Measurements from ENCODE around the gene GAL3ST2.

DNA sequence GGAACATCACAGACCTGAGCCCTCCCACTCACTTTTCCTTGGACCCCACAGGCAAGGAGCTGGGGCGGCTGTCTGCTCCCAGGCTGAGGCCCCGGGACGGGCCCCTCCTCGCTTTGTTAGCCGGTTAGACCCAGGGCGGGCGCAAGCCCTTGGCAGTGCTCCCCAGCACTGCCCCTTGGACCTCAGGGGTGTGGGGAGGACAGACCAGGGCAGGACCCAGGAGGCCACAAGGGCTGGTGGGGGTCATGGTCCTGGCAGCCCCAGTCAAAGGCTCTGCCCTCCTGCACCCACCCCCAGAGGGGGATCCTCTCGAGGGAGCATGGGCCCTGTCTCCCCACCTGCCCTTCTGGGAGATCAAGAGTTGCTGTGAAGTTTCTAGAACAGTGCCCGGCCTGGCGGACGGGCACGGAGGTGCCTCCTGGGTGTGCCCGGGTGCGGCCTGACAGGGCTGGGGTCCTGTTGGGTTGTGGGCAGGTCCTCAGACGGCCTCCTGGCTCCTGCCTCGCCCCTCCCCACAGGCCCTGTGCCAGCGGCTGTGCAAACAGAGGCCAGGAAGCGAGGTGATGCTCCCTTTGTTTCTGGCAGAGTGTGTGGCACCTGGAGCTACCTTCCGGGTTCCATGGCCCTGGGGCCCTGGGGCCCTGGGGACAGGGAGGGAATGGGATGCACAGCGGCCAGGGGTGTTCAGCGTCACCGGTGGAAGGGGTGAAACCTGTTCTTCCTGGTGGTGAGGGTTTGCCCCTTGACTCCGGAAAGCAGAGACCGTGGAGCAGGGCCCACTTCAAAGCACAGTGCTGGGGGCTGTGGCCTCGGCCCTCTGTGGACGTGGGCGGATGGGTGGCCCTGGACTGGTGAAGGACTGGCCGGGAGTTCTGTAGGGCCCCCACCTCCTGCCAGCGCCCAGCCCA is 2.9 kb upstream of the GAL3ST2 start:
- no peak for TF ChIP-seq CTCF (IDR thresholded peaks at IDR 0.05)
- TF ChIP-seq RXRA (IDR thresholded peaks at IDR 0.05; ENCODE audit: borderline replicate concordance, low read depth) = no peak
- no peak for TF ChIP-seq GABPA (IDR thresholded peaks at IDR 0.05; ENCODE audit: low read depth)
- no peak for TF ChIP-seq RFX5 (IDR thresholded peaks at IDR 0.05; ENCODE audit: low read length)
- no peak for TF ChIP-seq POLR2AphosphoS5 (IDR thresholded peaks at IDR 0.05; ENCODE audit: low read depth, low read length)
- no peak for TF ChIP-seq TEAD4 (IDR thresholded peaks at IDR 0.05; ENCODE audit: borderline replicate concordance, insufficient read depth)
- TF ChIP-seq RCOR1 (IDR thresholded peaks at IDR 0.05; ENCODE audit: low read length) = no peak
- no peak for TF ChIP-seq FOXJ3 (CRISPR knock-in tag; IDR thresholded peaks at IDR 0.05)
- no peak for TF ChIP-seq CHD2 (IDR thresholded peaks at IDR 0.05; ENCODE audit: low read length, partially characterized antibody)
- no peak for TF ChIP-seq SMC3 (IDR thresholded peaks at IDR 0.05; ENCODE audit: low read depth, low read length)
- TF ChIP-seq, protein P1, sequence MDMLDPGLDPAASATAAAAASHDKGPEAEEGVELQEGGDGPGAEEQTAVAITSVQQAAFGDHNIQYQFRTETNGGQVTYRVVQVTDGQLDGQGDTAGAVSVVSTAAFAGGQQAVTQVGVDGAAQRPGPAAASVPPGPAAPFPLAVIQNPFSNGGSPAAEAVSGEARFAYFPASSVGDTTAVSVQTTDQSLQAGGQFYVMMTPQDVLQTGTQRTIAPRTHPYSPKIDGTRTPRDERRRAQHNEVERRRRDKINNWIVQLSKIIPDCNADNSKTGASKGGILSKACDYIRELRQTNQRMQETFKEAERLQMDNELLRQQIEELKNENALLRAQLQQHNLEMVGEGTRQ (IDR thresholded peaks at IDR 0.05; ENCODE audit: borderline replicate concordance, low read depth, low read length) = no peak
